ENCODE measurements around the gene NEK10. TPM values are rescaled to one million over a fixed set of nuclear protein-coding genes. Genes with fewer than 3 reads are reported as not detected.

The NEK10 gene
- total and polyA plus RNA-seq, 2 donors (not counting 3 experiments of a cell fraction or from before 2014, with no cell fraction given): 0.32 to 5.0 TPM

GRCh38 chr3:27127195-27127594 lies 242.0 kb downstream of the NEK10 start:
- no peak overlapping the region for H3K4me2 ChIP-seq (ENCODE audit: insufficient read depth, low read length)
- no peak for FAIRE-seq
- no peaks in the 10 kb centered on the region for H4K20me1 ChIP-seq (replicated peaks; ENCODE audit: control insufficient read depth, extremely low read depth, insufficient read depth, low read length)
- no peaks in the 10 kb centered on the region for H3K27me3 ChIP-seq (ENCODE audit: control insufficient read depth in 2 of 2, insufficient read depth in 2 of 2, low read length in 2 of 2)
- intact Hi-C loops (cut with micrococcal nuclease): no loop called here
- CTCF ChIA-PET: interaction anchor here (0.8 kb wide), 1 partner anchor 9 kb away, joined by 3 read pairs; no protein-coding TSS in a partner anchor
- H3K79me2 ChIP-seq (ENCODE audit: control insufficient read depth, insufficient read depth, low read length): no peaks in the 10 kb centered on the region
- dilution Hi-C loops (cut with MboI; ENCODE audit: extremely low pct_ligation_motif_present, low sequenced_read_pairs): no loop called here
- no peak for DNase-seq (ENCODE audit: low read depth, low spot score)
- H3K27ac ChIP-seq (ENCODE audit: insufficient read depth, low read depth, low read length): no peak overlapping the region
- no peak overlapping the region for H3K9ac ChIP-seq (replicated peaks; ENCODE audit: extremely low read depth, insufficient read depth, low read length)
- POLR2A ChIA-PET: no interaction called here
- TF ChIP-seq POLR2A (IDR thresholded peaks at IDR 0.05; ENCODE audit: low read depth, low read length): no peak
- TF ChIP-seq POLR2AphosphoS5 (IDR thresholded peaks at IDR 0.05; ENCODE audit: insufficient read depth, low read depth, low read length): no peak
- no peak for TF ChIP-seq FOS (IDR thresholded peaks at IDR 0.05; ENCODE audit: borderline replicate concordance, insufficient read depth, low read length)
- TF ChIP-seq GATA2 (IDR thresholded peaks at IDR 0.05; ENCODE audit: insufficient read depth, insufficient read length, low read depth, low read length): no peak
- TF ChIP-seq CTCF (IDR thresholded peaks at IDR 0.05; ENCODE audit: extremely low read depth in 1 of 2, insufficient read depth in 1 of 2, low read depth in 1 of 2, low read length in 2 of 2): no peak
- no peak for TF ChIP-seq MYC (IDR thresholded peaks at IDR 0.05; ENCODE audit: low read depth, low read length)
- no peak for TF ChIP-seq JUN (IDR thresholded peaks at IDR 0.05; ENCODE audit: borderline replicate concordance, insufficient read depth, insufficient read length, low read depth)
- no peak for TF ChIP-seq EZH2 (IDR thresholded peaks at IDR 0.05; ENCODE audit: borderline replicate concordance, low read depth, low read length, severe bottlenecking)
- TF ChIP-seq MAX (IDR thresholded peaks at IDR 0.05; ENCODE audit: insufficient read depth, insufficient read length): no peak
- H2AFZ ChIP-seq (ENCODE audit: low read depth, low read length): no peak overlapping the region
- no peak overlapping the region for H3K4me3 ChIP-seq (replicated peaks in 1 of 3; ENCODE audit: insufficient read depth in 1 of 3, low read depth in 1 of 3, low read length in 3 of 3)
- H3K36me3 ChIP-seq (ENCODE audit: control insufficient read depth in 2 of 2, extremely low read depth in 1 of 2, insufficient read depth in 2 of 2, low read length in 2 of 2): no peaks in the 10 kb centered on the region
- no peaks in the 10 kb centered on the region for H3K9me1 ChIP-seq (replicated peaks; ENCODE audit: control insufficient read depth, extremely low read depth, insufficient read depth, low read length)
- no peaks in the 10 kb centered on the region for H3K4me1 ChIP-seq (ENCODE audit: control insufficient read depth, extremely low read depth, insufficient read depth, low read length)
- BruUV-seq (replicated peaks): no TSS peak
- no peaks in the 10 kb centered on the region for H3K9me3 ChIP-seq (replicated peaks; ENCODE audit: control insufficient read depth, insufficient read depth, low read length)
